SIG-M5 treated with dmso at 0.1 percent for 504 hours (cell line): ENCODE results near the gene TBC1D22A.
A peak's percentile ranks its signal among the peaks of the same experiment; 100 is the strongest.

Source experiments
- DNase-seq: peaks from one replicate; lab custom pipeline; 2025; ENCODE audit not compliant: unreplicated experiment; lab: John Stamatoyannopoulos, UW

Gene TBC1D22A

GRCh38 chr22:46854125-46854870 is 91.8 kb downstream of the TBC1D22A start:
- DNase-seq: peak; percentile 86

GRCh38 chr22:46855681-46856080 is 93.2 kb downstream of the TBC1D22A start:
- no peak for DNase-seq

- DNase-seq: no peak
Observed at GRCh38 chr22:46856661-46857060, 94.2 kb downstream of the TBC1D22A start.

GRCh38 chr22:46857142-46857884 is 94.9 kb downstream of the TBC1D22A start:
- no peak for DNase-seq

- no peak for DNase-seq
Observed at GRCh38 chr22:46857885-46858143, 95.4 kb downstream of the TBC1D22A start.

- no peak for DNase-seq
Observed at GRCh38 chr22:46858181-46858771, 95.8 kb downstream of the TBC1D22A start.

- DNase-seq: no peak
Observed at GRCh38 chr22:46860562-46860961, 98.1 kb downstream of the TBC1D22A start.

- DNase-seq: no peak
Observed at GRCh38 chr22:46861468-46862367, 99.3 kb downstream of the TBC1D22A start.

GRCh38 chr22:46862418-46863324 is 100.2 kb downstream of the TBC1D22A start:
- DNase-seq: no peak

GRCh38 chr22:46863794-46864193 is 101.3 kb downstream of the TBC1D22A start:
- DNase-seq: no peak

- DNase-seq: no peak
Observed at GRCh38 chr22:46864314-46865051, 102.0 kb downstream of the TBC1D22A start.

- DNase-seq: no peak
Observed at GRCh38 chr22:46865052-46865434, 102.6 kb downstream of the TBC1D22A start.

- no peak for DNase-seq
Observed at GRCh38 chr22:46865642-46866041, 103.2 kb downstream of the TBC1D22A start.

- DNase-seq: no peak
Observed at GRCh38 chr22:46866591-46866990, 104.1 kb downstream of the TBC1D22A start.

GRCh38 chr22:46867106-46867505 is 104.7 kb downstream of the TBC1D22A start:
- DNase-seq: no peak

GRCh38 chr22:46869329-46869728 is 106.9 kb downstream of the TBC1D22A start:
- no peak for DNase-seq

- no peak for DNase-seq
Observed at GRCh38 chr22:46869831-46870441, 107.5 kb downstream of the TBC1D22A start.

GRCh38 chr22:46871826-46872225 is 109.4 kb downstream of the TBC1D22A start:
- DNase-seq: no peak

- no peak for DNase-seq
Observed at GRCh38 chr22:46875089-46875488, 112.6 kb downstream of the TBC1D22A start.
